Thoracic aorta (tissue), 2 donors: ENCODE measurements around the gene MAP1B. TPM values are rescaled to one million over a fixed set of nuclear protein-coding genes. Genes with fewer than 3 reads are reported as not detected.

Source experiments
- ATAC-seq: fragments of 150-250 bp; one replicate; pipeline ENCODE4 v1.8.0; 2017; ENCODE audit warnings: low read depth; ENCODE audit not compliant: insufficient number of reproducible peaks, low FRiP score
- DNase-seq: peaks from one replicate; pipeline ENCODE4 v3.0.0-alpha.2; 2020; ENCODE audit warnings: low spot score
- H3K27ac ChIP-seq, 2 donors: fragments of 200-600 bp; sonication (generic); 1 replicate in 1 of 2; 2 replicates in 1 of 2; pipeline ENCODE4 v1.5.1; 2016; ENCODE audit warnings: mild to moderate bottlenecking in 2 of 2, moderate library complexity in 2 of 2
- H3K27me3 ChIP-seq: fragments of 200-600 bp; sonication (generic); replicated peaks from 2 replicates; pipeline ENCODE4 v1.6.0; 2016; ENCODE audit warnings: mild to moderate bottlenecking; ENCODE audit not compliant: insufficient read depth
- H3K36me3 ChIP-seq: fragments of 200-600 bp; sonication (generic); one replicate; pipeline ENCODE4 v1.5.1; 2016
- H3K4me1 ChIP-seq, 2 donors: fragments of 200-600 bp; sonication (generic); 1 replicate in 1 of 2; 2 replicates in 1 of 2; pipeline versions ENCODE4 v1.5.1 to v1.6.0; 2016; ENCODE audit warnings: low read depth in 2 of 2, mild to moderate bottlenecking in 1 of 2; ENCODE audit not compliant: control insufficient read depth in 1 of 2
- H3K4me3 ChIP-seq: fragments of 200-600 bp; sonication (generic); 2 replicates; pipeline ENCODE4 v1.5.1; 2016; ENCODE audit warnings: mild to moderate bottlenecking
- H3K9me3 ChIP-seq: fragments of 200-600 bp; sonication (generic); 2 replicates; pipeline ENCODE4 v1.5.1; 2016
- total RNA-seq, 2 donors: library from RNA; depleted of rRNA; stranded (reverse); fragments of >200 nt; gene quantifications; one replicate each; pipeline versions ENCODE4 v1.1.0 to v1.2.3, GENCODE V29; 2016
- TF ChIP-seq, protein P1 (sequence below): fragments of 200-600 bp; sonication (generic); IDR thresholded peaks from one replicate; pipeline ENCODE4 v1.5.1; 2019; ENCODE audit warnings: antibody characterized with exemption

MAP1B gene
- total RNA-seq, 2 donors from 2014 or later = 616 to 1,045 TPM

DNA sequence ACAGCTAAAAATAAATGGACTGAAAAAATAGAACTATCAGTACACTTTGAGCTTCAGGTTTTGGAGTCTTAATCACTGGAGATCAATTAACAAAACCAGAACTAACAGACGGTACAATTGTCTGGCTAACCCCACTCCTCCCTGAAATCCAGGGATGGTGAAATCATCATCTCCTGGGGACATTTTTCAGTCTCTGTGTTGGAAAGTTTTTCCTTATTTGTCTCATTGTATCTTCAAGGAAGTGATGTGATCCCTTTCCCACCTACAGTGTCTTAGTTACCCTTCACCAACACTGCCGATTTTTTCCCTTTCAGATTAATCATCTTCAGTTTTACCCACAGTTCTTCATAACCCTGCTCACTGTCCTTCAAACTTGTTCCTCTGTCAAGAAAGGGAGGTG lies 81.9 kb downstream of the MAP1B start:
- H3K4me3 ChIP-seq = no peak overlapping the region
- H3K27me3 ChIP-seq = no peaks in the 10 kb centered on the region
- DNase-seq (no peak), ATAC-seq (no peak)
- TF ChIP-seq, protein P1, sequence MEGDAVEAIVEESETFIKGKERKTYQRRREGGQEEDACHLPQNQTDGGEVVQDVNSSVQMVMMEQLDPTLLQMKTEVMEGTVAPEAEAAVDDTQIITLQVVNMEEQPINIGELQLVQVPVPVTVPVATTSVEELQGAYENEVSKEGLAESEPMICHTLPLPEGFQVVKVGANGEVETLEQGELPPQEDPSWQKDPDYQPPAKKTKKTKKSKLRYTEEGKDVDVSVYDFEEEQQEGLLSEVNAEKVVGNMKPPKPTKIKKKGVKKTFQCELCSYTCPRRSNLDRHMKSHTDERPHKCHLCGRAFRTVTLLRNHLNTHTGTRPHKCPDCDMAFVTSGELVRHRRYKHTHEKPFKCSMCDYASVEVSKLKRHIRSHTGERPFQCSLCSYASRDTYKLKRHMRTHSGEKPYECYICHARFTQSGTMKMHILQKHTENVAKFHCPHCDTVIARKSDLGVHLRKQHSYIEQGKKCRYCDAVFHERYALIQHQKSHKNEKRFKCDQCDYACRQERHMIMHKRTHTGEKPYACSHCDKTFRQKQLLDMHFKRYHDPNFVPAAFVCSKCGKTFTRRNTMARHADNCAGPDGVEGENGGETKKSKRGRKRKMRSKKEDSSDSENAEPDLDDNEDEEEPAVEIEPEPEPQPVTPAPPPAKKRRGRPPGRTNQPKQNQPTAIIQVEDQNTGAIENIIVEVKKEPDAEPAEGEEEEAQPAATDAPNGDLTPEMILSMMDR = no peak
- H3K9me3 ChIP-seq = no peaks in the 10 kb centered on the region
- H3K4me1 ChIP-seq = peaks cover 27 to 89% of the 10 kb centered on the region in 2 donors
- H3K36me3 ChIP-seq = peaks cover 34% of the 10 kb centered on the region
- peak overlapping the region; percentile 25 to 63 for H3K27ac ChIP-seq

DNA sequence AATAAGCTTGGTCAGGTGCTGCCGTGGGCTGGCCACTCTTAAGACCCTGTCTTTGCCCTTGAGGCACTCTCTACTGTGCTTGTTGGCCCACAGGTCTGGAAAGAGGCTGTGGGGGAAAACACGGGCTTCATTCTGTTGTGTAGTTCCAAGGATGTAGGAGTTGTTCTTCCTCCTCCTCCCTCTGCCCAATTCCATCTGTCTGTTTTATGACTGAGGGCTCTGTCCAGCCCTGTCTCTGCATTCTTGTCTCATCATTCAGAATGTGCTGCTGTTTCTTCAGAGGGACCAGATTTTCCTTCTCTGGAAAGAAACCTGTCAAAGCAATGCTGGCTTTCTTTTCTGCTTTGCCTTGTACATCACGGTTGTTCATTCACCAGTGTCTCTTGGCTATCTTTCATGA lies 84.1 kb downstream of the MAP1B start:
- TF ChIP-seq, protein P1 = no peak
- peaks cover 36% of the 10 kb centered on the region for H3K36me3 ChIP-seq

DNA sequence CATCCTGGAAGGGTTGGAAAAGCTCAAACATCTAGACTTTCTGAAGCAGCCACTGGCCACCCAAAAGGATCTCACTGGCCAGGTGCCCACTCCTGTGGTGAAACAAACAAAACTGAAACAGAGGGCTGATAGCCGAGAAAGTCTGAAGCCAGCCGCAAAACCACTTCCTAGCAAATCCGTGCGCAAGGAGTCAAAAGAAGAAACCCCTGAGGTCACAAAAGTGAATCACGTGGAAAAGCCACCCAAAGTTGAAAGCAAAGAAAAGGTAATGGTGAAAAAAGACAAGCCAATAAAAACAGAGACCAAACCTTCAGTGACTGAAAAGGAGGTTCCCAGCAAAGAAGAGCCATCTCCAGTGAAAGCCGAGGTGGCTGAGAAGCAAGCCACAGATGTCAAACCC lies 87.6 kb downstream of the MAP1B start:
- Histone ChIP-seq H3K27ac (peak overlapping the region; percentile 55 to 58), H3K36me3 (peaks cover 63% of the 10 kb centered on the region), H3K27me3 (no peaks in the 10 kb centered on the region), H3K9me3 (no peaks in the 10 kb centered on the region), H3K4me1 (peaks cover 5 to 74% of the 10 kb centered on the region in 2 donors), H3K4me3 (no peak overlapping the region)
- TF ChIP-seq, protein P1 = no peak
- no peak for DNase-seq
- no peak for ATAC-seq

More for the DNA sequence above, 84.1 kb downstream of the MAP1B start:
- no peaks in the 10 kb centered on the region for H3K9me3 ChIP-seq
- H3K27ac ChIP-seq = peak overlapping the region; percentile 45 to 50
- DNase-seq (no peak), ATAC-seq (no peak)
- peaks cover 12 to 77% of the 10 kb centered on the region in 2 donors for H3K4me1 ChIP-seq
- no peaks in the 10 kb centered on the region for H3K27me3 ChIP-seq
- no peak overlapping the region for H3K4me3 ChIP-seq

DNA sequence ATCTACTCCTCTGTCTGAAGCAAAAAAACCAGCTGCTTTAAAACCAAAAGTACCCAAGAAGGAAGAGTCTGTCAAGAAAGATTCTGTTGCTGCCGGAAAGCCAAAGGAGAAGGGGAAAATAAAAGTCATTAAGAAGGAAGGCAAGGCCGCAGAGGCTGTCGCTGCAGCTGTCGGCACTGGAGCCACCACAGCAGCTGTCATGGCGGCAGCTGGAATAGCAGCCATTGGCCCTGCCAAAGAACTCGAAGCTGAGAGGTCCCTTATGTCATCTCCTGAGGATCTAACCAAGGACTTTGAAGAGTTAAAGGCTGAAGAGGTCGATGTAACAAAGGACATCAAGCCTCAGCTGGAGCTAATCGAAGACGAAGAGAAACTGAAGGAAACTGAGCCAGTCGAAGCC lies 88.3 kb downstream of the MAP1B start:
- no peak overlapping the region for H3K4me3 ChIP-seq
- H3K9me3 ChIP-seq = no peaks in the 10 kb centered on the region
- H3K4me1 ChIP-seq = peaks cover 5 to 73% of the 10 kb centered on the region in 2 donors
- ATAC-seq (no peak), DNase-seq (no peak)
- no peaks in the 10 kb centered on the region for H3K27me3 ChIP-seq
- peak overlapping the region; percentile 55 to 58 for H3K27ac ChIP-seq
- TF ChIP-seq, protein P1 = no peak
- peaks cover 65% of the 10 kb centered on the region for H3K36me3 ChIP-seq

DNA sequence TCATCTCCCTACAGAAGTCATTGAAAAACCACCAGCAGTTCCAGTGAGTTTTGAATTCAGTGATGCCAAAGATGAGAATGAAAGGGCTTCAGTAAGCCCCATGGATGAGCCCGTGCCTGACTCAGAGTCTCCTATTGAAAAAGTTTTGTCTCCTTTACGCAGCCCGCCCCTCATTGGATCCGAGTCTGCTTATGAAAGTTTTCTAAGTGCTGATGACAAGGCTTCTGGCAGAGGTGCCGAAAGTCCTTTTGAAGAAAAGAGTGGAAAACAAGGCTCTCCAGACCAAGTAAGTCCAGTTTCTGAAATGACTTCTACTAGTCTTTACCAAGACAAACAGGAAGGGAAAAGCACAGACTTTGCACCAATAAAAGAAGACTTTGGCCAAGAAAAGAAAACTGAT lies 90.1 kb downstream of the MAP1B start:
- H3K4me3 ChIP-seq = no peak overlapping the region
- peaks cover 0 to 69% of the 10 kb centered on the region in 2 donors for H3K4me1 ChIP-seq
- TF ChIP-seq, protein P1 = no peak
- peaks cover 61% of the 10 kb centered on the region for H3K36me3 ChIP-seq
- DNase-seq (no peak), ATAC-seq (no peak)
- H3K27me3 ChIP-seq = no peaks in the 10 kb centered on the region
- no peaks in the 10 kb centered on the region for H3K9me3 ChIP-seq
- peak overlapping the region; percentile 53 to 58 for H3K27ac ChIP-seq
